ENCODE data around the gene PRKD3.

The PRKD3 gene

DNA sequence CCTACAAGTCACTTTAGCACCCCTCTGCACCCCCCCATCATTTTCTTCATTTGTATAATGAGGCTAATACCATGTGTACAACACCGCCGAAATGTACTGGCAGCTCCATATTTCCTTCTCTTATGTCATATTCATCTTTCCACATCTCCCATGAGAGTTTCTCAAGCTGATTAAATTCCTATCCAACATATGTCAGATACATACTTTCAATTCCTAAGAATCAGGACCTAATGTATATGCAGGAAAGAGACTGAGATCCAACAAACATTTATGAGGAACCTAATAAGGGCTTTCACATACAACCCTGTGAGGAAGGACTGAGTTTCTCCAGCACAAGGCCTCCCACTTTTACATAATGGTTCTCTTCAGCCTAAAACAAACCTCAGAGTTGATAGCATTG lies 41.9 kb downstream of the PRKD3 start:
- TF ChIP-seq TAF1 (IDR thresholded peaks at IDR 0.05; ENCODE audit: low read depth): no peak
- no peak for TF ChIP-seq TEAD4 (IDR thresholded peaks at IDR 0.05)
- TF ChIP-seq, protein P1, sequence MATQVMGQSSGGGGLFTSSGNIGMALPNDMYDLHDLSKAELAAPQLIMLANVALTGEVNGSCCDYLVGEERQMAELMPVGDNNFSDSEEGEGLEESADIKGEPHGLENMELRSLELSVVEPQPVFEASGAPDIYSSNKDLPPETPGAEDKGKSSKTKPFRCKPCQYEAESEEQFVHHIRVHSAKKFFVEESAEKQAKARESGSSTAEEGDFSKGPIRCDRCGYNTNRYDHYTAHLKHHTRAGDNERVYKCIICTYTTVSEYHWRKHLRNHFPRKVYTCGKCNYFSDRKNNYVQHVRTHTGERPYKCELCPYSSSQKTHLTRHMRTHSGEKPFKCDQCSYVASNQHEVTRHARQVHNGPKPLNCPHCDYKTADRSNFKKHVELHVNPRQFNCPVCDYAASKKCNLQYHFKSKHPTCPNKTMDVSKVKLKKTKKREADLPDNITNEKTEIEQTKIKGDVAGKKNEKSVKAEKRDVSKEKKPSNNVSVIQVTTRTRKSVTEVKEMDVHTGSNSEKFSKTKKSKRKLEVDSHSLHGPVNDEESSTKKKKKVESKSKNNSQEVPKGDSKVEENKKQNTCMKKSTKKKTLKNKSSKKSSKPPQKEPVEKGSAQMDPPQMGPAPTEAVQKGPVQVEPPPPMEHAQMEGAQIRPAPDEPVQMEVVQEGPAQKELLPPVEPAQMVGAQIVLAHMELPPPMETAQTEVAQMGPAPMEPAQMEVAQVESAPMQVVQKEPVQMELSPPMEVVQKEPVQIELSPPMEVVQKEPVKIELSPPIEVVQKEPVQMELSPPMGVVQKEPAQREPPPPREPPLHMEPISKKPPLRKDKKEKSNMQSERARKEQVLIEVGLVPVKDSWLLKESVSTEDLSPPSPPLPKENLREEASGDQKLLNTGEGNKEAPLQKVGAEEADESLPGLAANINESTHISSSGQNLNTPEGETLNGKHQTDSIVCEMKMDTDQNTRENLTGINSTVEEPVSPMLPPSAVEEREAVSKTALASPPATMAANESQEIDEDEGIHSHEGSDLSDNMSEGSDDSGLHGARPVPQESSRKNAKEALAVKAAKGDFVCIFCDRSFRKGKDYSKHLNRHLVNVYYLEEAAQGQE (IDR thresholded peaks at IDR 0.05; ENCODE audit: low read depth): no peak
- TF ChIP-seq, protein P2, sequence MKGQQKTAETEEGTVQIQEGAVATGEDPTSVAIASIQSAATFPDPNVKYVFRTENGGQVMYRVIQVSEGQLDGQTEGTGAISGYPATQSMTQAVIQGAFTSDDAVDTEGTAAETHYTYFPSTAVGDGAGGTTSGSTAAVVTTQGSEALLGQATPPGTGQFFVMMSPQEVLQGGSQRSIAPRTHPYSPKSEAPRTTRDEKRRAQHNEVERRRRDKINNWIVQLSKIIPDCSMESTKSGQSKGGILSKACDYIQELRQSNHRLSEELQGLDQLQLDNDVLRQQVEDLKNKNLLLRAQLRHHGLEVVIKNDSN (IDR thresholded peaks at IDR 0.05): no peak
- TF ChIP-seq FOXM1 (IDR thresholded peaks at IDR 0.05; ENCODE audit: borderline replicate concordance, low read depth): no peak
- no peak for TF ChIP-seq EP300 (IDR thresholded peaks at IDR 0.05; ENCODE audit: borderline replicate concordance)

DNA sequence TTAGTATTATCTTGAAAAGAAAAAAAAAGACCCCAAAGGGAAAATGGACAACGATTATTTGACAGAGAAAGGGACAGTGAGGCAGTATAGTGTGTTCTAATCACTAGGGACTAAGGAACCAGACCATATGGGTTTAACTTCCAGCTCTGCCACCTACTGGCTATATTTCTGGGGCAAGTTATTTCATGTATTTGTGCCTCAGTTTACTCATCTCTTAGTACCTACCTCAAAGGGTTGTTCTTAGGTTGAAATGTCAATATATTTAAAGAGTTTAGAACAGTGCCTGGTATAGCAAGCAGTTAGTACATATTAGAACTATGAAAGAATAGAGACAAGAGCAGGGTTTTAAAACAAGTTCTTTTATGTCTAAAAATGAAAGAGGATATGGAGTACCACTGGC lies 42.7 kb downstream of the PRKD3 start:
- no peak for TF ChIP-seq EGR1 (IDR thresholded peaks at IDR 0.05)
- TF ChIP-seq FOXM1 (IDR thresholded peaks at IDR 0.05; ENCODE audit: borderline replicate concordance, low read depth): no peak
- TF ChIP-seq YY1 (IDR thresholded peaks at IDR 0.05; ENCODE audit: low read depth): no peak
- no peak for TF ChIP-seq NFIC (IDR thresholded peaks at IDR 0.05)
- TF ChIP-seq TCF12 (IDR thresholded peaks at IDR 0.05; ENCODE audit: low read depth): no peak
- no peak for TF ChIP-seq CEBPB (IDR thresholded peaks at IDR 0.05)
- TF ChIP-seq ZBTB7A (IDR thresholded peaks at IDR 0.05; ENCODE audit: low read depth): no peak
- TF ChIP-seq, protein P2 (IDR thresholded peaks at IDR 0.05): no peak
- no peak for TF ChIP-seq TAF1 (IDR thresholded peaks at IDR 0.05; ENCODE audit: low read depth)
- TF ChIP-seq CREB1 (IDR thresholded peaks at IDR 0.05; ENCODE audit: low read depth): no peak
- TF ChIP-seq EP300 (IDR thresholded peaks at IDR 0.05; ENCODE audit: borderline replicate concordance): no peak
- no peak for TF ChIP-seq RAD21 (IDR thresholded peaks at IDR 0.05; ENCODE audit: low read depth)
- TF ChIP-seq, protein P3, sequence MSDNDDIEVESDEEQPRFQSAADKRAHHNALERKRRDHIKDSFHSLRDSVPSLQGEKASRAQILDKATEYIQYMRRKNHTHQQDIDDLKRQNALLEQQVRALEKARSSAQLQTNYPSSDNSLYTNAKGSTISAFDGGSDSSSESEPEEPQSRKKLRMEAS (IDR thresholded peaks at IDR 0.05): no peak
- TF ChIP-seq, protein P1 (IDR thresholded peaks at IDR 0.05; ENCODE audit: low read depth): no peak
- TF ChIP-seq TEAD4 (IDR thresholded peaks at IDR 0.05): no peak

DNA sequence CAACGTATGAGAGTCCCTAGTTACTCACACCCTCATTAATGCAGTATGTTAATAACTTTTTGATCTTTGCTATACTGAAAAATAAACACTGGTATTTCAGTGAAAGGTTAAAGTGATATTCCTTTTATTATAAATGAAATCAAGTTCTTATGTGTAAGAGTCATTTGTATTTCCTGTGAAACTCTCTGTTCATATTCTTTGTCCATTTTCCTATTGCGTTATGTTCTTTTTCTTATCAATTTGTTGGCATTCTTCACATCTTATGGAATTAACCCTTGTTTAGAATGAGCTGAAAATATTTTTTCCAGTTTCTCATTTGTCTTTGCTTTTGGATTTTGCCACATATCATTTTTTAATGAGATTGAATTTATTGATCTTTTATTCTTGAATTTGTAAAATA lies 48.3 kb downstream of the PRKD3 start:
- TF ChIP-seq YY1 (IDR thresholded peaks at IDR 0.05; ENCODE audit: low read depth) (no peak), FOXM1 (IDR thresholded peaks at IDR 0.05; ENCODE audit: borderline replicate concordance, low read depth) (no peak)

Measured in Ishikawa (cell line).